HPDE6-E6E7 (cell line): Measurements from ENCODE around the gene GPR12.
"Not testable (repeated sequence)": the region's sequence is repeated elsewhere in the genome, so short reads cannot be mapped to it uniquely, and the experiment has no call there.

Experiments used
- DNase-seq: peaks from one replicate; pipeline ENCODE4 v3.0.0; 2011; ENCODE audit warnings: missing footprints; ENCODE audit errors: extremely low spot score

GPR12 gene

GRCh38 chr13:26747706-26748105 is 12.9 kb downstream of the GPR12 start:
- DNase-seq, result no peak

- DNase-seq, result no peak
These were observed 16.6 kb downstream of the GPR12 start for GRCh38 chr13:26743971-26744370.

- no peak for DNase-seq
These were observed 17.8 kb downstream of the GPR12 start for GRCh38 chr13:26742691-26743358.

DNA sequence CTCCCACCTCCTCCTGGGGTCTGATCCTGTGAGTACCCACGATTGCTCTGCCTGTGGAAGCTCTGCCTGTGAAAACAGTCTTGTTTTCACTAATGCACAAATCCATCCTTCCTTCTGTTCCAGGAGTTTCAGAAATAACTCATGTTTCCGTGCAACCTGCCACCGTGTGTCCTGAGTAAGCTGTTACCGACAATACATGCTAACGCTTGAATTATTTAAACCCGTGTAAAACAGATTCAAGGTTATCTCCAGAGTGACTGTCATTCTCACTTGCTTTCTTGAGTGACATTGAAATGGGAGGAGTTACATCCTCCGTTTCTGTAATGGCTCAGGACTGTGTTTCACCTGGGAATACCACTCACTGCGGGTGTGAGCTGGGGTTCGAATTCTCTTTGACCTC is 24.9 kb downstream of the GPR12 start:
- no peak for DNase-seq

GRCh38 chr13:26727633-26728032 is 33.0 kb downstream of the GPR12 start:
- no peak for DNase-seq

GRCh38 chr13:26727122-26727521 is 33.5 kb downstream of the GPR12 start:
- no peak for DNase-seq

- DNase-seq, result no peak
These were observed 33.9 kb downstream of the GPR12 start for GRCh38 chr13:26726684-26727083.

- not testable (repeated sequence) for DNase-seq
These were observed 37.0 kb downstream of the GPR12 start for GRCh38 chr13:26723620-26724019.

GRCh38 chr13:26722321-26722720 is 38.3 kb downstream of the GPR12 start:
- DNase-seq, result no peak

GRCh38 chr13:26721251-26722121 is 39.1 kb downstream of the GPR12 start:
- no peak for DNase-seq

GRCh38 chr13:26719356-26719945 is 41.1 kb downstream of the GPR12 start:
- no peak for DNase-seq

DNA sequence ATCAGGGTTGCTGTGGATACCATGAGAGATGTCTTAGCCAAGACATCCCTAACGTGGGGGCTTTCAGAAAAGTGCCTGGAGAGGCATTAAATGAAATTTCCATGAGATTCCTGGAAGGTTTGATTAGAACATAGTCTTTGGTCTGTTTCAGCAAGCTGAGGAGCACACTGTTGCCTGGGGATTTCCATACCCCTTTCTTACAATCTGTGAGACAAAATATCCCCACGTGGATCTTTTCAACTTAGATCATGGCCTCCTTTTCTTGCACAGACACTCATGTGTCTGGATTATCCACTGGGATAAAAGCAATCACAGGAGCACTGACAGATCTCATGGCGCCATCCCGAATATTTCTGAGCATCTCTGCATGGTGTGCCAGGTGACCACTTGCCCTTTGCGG is 41.7 kb downstream of the GPR12 start:
- no peak for DNase-seq

DNA sequence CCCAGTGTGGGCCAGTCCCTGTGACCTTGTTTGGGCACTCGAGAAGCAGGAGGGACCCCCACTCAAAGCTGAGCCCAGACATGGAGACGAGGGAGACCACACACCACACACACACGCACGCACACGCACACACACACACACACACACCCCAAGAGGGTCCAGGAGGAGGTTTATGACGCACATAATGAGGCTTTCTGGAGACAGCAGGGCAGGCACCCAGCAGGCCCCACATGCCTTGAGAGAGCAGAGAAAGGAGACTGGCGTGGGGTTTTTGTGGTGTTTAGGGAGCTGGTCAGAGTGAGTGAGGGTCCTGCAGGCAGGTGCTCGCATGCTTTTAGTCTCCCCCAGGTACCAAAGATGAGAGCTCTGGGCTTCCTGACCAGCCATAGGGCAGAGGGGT is 42.4 kb downstream of the GPR12 start:
- DNase-seq, result no peak

GRCh38 chr13:26716984-26717383 is 43.6 kb downstream of the GPR12 start:
- no peak for DNase-seq

GRCh38 chr13:26713341-26713740 is 47.2 kb downstream of the GPR12 start:
- no peak for DNase-seq

DNA sequence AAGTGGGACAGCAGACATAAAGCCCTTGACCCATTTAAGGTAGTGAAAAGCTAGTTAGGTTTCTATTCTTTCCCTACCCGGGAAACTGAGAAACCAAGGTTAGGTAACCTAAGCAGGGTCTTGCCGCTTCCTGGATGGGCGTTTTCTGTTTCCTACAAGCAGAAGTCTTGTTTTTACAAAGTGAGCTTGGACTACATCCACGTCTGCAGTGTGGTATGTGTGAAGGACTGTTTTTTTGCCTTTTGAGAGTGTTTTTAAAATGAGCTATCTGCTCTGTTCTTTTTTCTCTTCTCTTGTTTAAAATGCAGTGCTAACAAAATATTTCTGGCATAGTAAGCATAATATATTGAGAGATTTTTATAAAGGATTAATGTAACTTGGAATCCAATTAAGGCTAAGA is 49.4 kb downstream of the GPR12 start:
- no peak for DNase-seq

GRCh38 chr13:26710166-26710565 is 50.4 kb downstream of the GPR12 start:
- no peak for DNase-seq

DNA sequence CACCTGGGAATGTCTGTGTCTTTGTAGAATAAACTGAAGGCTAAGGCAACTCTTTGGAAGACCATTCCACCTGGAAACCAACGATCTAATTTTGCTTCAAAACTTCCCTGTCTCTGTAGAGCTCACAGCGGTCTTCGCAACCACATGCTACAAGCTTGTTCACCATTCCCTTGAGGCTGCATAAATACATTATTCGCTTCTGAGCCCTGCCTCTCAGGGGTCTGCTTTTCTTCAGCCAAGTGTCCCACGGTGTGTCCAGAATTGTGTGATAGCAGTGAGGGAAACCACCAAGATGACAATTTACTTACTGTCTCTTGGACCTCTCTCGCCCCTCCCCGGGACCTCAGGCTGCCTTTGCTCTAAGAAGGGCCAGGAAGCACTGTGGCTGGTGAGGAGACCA is 51.1 kb downstream of the GPR12 start:
- no peak for DNase-seq

GRCh38 chr13:26708007-26708297 is 52.6 kb downstream of the GPR12 start:
- DNase-seq, result no peak

DNA sequence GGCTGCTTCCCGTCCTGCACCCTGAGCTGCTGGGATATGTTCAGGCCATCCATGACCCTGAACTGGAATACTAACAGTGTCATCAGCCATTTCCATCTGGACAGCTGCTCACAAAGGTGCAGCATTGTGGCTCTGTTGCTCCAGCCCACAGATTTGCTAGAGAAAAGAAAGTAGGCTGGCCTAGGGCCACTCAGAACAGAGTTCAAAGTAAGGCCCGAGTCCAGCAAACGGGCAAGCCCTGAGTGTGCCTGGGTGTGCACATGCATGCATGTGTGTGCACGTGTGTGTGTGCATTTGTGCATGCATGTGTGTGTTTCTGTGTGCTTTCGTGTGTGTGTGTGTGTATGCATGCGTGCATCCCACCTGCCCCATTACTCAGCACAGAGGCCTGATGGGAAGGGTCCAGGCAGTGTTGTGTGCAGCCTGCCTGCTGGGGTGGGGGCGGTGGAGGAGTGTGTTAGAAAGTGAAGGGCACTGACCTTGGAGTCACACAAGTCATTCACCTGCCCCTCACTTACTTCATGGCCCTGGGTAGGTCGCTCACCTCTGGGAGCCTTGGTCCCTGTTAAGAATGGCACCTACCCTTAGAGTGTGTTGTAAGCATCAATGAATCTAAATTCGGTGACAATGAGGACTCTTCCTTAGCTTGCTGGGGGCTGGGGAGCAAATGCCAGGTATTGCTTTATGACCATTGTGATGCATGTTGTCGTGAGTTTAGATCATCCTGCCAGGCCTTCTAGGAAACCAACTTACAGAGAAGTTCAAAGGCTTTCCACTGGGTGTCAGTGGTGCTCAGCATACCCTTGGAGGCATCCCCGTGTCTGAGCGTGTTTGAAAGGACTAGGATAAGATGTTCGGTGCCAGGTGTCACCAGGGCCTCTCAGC is 53.2 kb downstream of the GPR12 start:
- DNase-seq, result peak; percentile 20

DNA sequence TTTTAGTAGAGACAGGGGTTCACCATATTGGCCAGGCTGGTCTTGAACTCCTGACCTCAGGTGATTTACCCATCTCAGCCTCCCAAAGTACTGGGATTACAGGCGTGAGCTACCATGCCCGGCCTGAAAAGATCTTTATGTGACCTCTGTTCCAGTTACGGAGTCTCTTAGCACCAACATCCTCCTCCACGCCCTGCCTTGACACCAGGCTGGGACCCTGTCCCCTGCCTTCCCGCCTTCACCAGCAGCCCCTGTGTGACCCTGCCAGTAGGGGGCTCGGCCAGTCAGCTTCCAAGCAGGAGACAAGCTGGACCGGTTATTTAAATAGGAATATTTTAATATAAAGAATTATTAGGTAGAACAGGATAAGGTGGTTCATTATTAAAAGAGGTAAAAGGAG is 54.2 kb downstream of the GPR12 start:
- no peak for DNase-seq

DNA sequence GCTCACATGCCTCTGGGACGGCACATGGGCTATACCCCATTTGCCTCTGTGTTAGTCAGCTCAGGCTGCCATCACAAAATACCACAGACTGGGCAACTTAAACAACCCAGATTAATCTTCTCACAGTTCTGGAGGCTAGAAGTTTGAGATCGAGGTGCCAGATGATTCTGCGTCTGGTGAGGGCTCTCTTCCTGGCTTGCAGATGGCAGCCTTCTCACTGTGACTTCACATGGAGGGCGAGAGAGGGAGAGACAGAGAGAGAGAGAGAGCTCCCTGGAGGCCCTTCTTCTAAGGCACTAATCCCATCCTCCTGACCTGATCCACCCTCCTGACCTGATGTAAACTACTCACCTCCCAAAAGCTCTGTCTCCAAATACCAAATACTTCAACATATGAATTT is 55.0 kb downstream of the GPR12 start:
- no peak for DNase-seq
